Measurements from ENCODE around the gene ERO1B.

DNA sequence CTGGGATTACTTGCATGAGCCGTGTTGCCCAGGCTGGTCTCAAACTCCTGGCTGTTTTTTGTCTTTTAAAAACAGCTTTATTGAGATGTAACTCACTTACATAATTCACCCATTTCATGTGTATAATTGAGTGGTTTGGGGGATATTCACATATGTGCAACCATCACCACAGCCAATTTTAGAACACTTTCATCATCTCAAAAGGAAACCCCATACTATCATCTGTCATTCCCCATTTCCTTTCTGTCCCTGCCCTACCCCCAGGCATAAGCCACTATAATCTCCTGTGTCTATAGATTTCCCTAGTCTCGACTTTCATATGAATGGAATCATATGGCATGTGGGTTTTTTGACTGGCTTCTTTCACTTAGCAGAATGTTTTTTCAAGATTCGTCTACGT lies 96.1 kb downstream of the ERO1B start:
- TF ChIP-seq, protein P1, sequence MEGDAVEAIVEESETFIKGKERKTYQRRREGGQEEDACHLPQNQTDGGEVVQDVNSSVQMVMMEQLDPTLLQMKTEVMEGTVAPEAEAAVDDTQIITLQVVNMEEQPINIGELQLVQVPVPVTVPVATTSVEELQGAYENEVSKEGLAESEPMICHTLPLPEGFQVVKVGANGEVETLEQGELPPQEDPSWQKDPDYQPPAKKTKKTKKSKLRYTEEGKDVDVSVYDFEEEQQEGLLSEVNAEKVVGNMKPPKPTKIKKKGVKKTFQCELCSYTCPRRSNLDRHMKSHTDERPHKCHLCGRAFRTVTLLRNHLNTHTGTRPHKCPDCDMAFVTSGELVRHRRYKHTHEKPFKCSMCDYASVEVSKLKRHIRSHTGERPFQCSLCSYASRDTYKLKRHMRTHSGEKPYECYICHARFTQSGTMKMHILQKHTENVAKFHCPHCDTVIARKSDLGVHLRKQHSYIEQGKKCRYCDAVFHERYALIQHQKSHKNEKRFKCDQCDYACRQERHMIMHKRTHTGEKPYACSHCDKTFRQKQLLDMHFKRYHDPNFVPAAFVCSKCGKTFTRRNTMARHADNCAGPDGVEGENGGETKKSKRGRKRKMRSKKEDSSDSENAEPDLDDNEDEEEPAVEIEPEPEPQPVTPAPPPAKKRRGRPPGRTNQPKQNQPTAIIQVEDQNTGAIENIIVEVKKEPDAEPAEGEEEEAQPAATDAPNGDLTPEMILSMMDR (IDR thresholded peaks at IDR 0.05; ENCODE audit: low read depth, low read length), result no peak
- TF ChIP-seq EZH2phosphoT487 (IDR thresholded peaks at IDR 0.05; ENCODE audit: low read depth), result no peak

All from OCI-LY3 (cell line).